ENCODE measurements around the gene EFHD1.

Gene EFHD1

GRCh38 chr2:232668805-232669444, 35.5 kb downstream of the EFHD1 start:
- Histone ChIP-seq H3K4me3 (ENCODE audit: low read length) (no peak overlapping the region), H3K27ac (ENCODE audit: low read depth, low read length) (no peak overlapping the region), H3K9me3 (ENCODE audit: control insufficient read depth, insufficient read depth, low read length) (no peaks in the 10 kb centered on the region), H3K4me2 (ENCODE audit: low read length) (no peak overlapping the region), H3K79me2 (ENCODE audit: control insufficient read depth, low read length) (no peaks in the 10 kb centered on the region), H3K4me1 (ENCODE audit: control insufficient read depth, low read length) (no peaks in the 10 kb centered on the region), H3K36me3 (ENCODE audit: control insufficient read depth, low read length) (no peaks in the 10 kb centered on the region), H4K20me1 (ENCODE audit: control insufficient read depth, insufficient read depth, low read depth, low read length) (no peaks in the 10 kb centered on the region), H3K9me2 (replicated peaks; ENCODE audit: control insufficient read depth, low read length) (no peaks in the 10 kb centered on the region), H3K27me3 (ENCODE audit: control insufficient read depth, low read length) (peaks cover 6% of the 10 kb centered on the region), H3F3A (ENCODE audit: control insufficient read depth, insufficient read depth) (no peaks in the 10 kb centered on the region)
- no peak for TF ChIP-seq EZH2phosphoT487 (IDR thresholded peaks at IDR 0.05; ENCODE audit: borderline replicate concordance, low read length)
- no peak for TF ChIP-seq CTCF (IDR thresholded peaks at IDR 0.05; ENCODE audit: low read depth, low read length, poor library complexity, severe bottlenecking)

- no peaks in the 10 kb centered on the region for H3K79me2 ChIP-seq (ENCODE audit: control insufficient read depth, low read length)
- peaks cover 6% of the 10 kb centered on the region for H3K27me3 ChIP-seq (ENCODE audit: control insufficient read depth, low read length)
- TF ChIP-seq EZH2phosphoT487 (IDR thresholded peaks at IDR 0.05; ENCODE audit: borderline replicate concordance, low read length) (no peak), CTCF (IDR thresholded peaks at IDR 0.05; ENCODE audit: low read depth, low read length, poor library complexity, severe bottlenecking) (no peak)
- H3F3A ChIP-seq (ENCODE audit: control insufficient read depth, insufficient read depth): no peaks in the 10 kb centered on the region
- no peaks in the 10 kb centered on the region for H3K4me1 ChIP-seq (ENCODE audit: control insufficient read depth, low read length)
- H3K27ac ChIP-seq (ENCODE audit: low read depth, low read length): no peak overlapping the region
- no peaks in the 10 kb centered on the region for H3K36me3 ChIP-seq (ENCODE audit: control insufficient read depth, low read length)
- no peaks in the 10 kb centered on the region for H4K20me1 ChIP-seq (ENCODE audit: control insufficient read depth, insufficient read depth, low read depth, low read length)
- no peak overlapping the region for H3K4me3 ChIP-seq (ENCODE audit: low read length)
- H3K9me3 ChIP-seq (ENCODE audit: control insufficient read depth, insufficient read depth, low read length): no peaks in the 10 kb centered on the region
- H3K9me2 ChIP-seq (replicated peaks; ENCODE audit: control insufficient read depth, low read length): no peaks in the 10 kb centered on the region
- H3K4me2 ChIP-seq (ENCODE audit: low read length): no peak overlapping the region
These were observed 39.2 kb downstream of the EFHD1 start for GRCh38 chr2:232672588-232672987.

GRCh38 chr2:232674491-232674890, 41.1 kb downstream of the EFHD1 start:
- Histone ChIP-seq H3K4me3 (ENCODE audit: low read length) (no peak overlapping the region), H4K20me1 (ENCODE audit: control insufficient read depth, insufficient read depth, low read depth, low read length) (no peaks in the 10 kb centered on the region), H3K4me2 (ENCODE audit: low read length) (no peak overlapping the region), H3K9me3 (ENCODE audit: control insufficient read depth, insufficient read depth, low read length) (no peaks in the 10 kb centered on the region), H3K4me1 (ENCODE audit: control insufficient read depth, low read length) (no peaks in the 10 kb centered on the region), H3K27me3 (ENCODE audit: control insufficient read depth, low read length) (peaks cover 6% of the 10 kb centered on the region), H3K27ac (ENCODE audit: low read depth, low read length) (no peak overlapping the region), H3K79me2 (ENCODE audit: control insufficient read depth, low read length) (no peaks in the 10 kb centered on the region), H3K9me2 (replicated peaks; ENCODE audit: control insufficient read depth, low read length) (no peaks in the 10 kb centered on the region), H3F3A (ENCODE audit: control insufficient read depth, insufficient read depth) (no peaks in the 10 kb centered on the region), H3K36me3 (ENCODE audit: control insufficient read depth, low read length) (no peaks in the 10 kb centered on the region)
- no peak for TF ChIP-seq EZH2phosphoT487 (IDR thresholded peaks at IDR 0.05; ENCODE audit: borderline replicate concordance, low read length)
- no peak for TF ChIP-seq CTCF (IDR thresholded peaks at IDR 0.05; ENCODE audit: low read depth, low read length, poor library complexity, severe bottlenecking)

Measured in DOHH2 (cell line).